ENCODE results near the gene PTPRR.

PTPRR gene

DNA sequence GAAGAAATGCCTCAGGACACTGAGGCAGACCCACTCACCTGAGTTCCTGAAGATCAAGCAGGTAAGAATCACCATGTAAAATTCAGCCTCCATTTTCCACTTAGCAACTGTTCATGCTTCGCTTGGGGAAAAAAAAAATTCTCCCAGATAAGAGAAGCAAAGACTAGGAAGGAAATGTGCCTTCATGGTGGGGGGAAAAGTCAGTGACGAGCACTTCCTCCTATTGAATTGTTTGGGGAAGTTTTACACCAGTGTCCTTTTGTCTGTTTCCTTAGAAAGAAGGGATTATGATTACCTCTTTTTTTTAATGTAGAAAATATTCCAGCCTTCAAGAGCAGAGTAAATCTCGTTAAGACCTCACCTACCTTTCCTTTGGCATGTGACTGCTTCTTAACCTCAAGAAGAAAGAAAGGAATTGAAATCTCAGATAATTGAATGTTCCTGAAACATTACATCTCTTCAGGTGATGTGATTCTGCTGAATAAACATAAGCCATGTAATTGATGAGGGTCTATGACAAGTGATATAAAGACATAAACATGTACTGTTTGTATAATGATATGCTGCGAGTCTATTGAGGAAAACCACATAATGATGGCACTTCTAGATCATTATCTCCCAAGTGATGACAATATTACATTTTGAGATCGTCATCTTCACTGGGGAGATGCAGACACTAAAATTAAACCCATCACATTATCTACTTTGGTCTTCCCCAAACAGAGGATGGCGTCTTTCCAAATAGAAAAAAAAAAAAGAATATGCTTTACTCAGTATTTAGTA lies 283.0 kb downstream of the PTPRR start, which contains the start of gene PTPRB:
PTPRB (minus strand) TSS at position 127 of the 783 bp plus-strand sequence; CDS start at position 93, 34 bp downstream.
- TF ChIP-seq CTCF (IDR thresholded peaks at IDR 0.05; ENCODE audit: low read depth, low read length, missing control alignments) = no peak
- in situ Hi-C loops (cut with HindIII; ENCODE audit: low sequenced_read_pairs) = no loop called here
- no peak within 1 kb of the TSS for H3K4me3 ChIP-seq (ENCODE audit: low read depth, low read length)
- no peak for DNase-seq (ENCODE audit: low read depth)

- in situ Hi-C loops (cut with HindIII; ENCODE audit: low sequenced_read_pairs) = no loop called here
- H3K4me3 ChIP-seq (ENCODE audit: low read depth, low read length) = no peak overlapping the region
- no peak for TF ChIP-seq CTCF (IDR thresholded peaks at IDR 0.05; ENCODE audit: low read depth, low read length, missing control alignments)
- DNase-seq (ENCODE audit: low read depth) = no peak
These were observed 284.8 kb downstream of the PTPRR start for GRCh38 chr12:70635755-70636154.

DNA sequence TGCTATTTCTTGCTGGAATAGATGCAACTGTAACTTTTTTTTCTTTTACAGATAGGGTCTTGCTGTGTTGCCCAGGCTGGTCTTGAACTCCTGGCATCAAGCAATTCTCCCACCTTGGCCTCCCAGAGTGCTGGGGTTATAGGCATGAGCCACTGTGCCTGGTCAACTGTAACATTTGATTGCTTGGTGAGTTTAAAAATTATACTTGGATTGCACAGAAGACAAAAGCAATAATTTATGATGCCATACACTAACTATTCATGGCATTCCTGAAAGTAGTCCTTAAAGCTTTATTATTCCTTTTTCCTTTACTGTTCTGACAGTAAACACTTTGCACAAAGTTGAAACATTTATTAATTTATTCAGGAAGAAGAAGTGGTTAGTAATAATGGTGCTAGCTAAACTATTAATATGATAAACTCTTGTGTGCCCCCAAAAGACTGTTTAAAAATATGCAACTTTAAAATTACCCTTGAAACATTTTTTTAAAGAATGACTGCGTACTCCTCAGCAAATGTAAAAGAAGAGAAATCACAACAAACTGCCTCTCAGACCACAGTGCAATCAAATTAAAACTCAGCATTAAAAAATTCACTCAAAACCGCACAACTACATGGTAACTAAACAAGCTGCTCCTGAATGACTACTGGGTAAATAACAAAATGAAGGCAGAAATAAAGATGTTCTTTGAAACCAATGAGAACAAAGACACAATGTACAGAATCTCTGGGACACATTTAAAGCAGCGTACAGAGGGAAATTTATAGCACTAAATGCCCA lies 291.6 kb downstream of the PTPRR start:
- no peak overlapping the region for H3K4me3 ChIP-seq (ENCODE audit: low read depth, low read length)
- no peak for TF ChIP-seq CTCF (IDR thresholded peaks at IDR 0.05; ENCODE audit: low read depth, low read length, missing control alignments)
- in situ Hi-C loops (cut with HindIII; ENCODE audit: low sequenced_read_pairs) = no loop called here
- DNase-seq (ENCODE audit: low read depth) = no peak

DNA sequence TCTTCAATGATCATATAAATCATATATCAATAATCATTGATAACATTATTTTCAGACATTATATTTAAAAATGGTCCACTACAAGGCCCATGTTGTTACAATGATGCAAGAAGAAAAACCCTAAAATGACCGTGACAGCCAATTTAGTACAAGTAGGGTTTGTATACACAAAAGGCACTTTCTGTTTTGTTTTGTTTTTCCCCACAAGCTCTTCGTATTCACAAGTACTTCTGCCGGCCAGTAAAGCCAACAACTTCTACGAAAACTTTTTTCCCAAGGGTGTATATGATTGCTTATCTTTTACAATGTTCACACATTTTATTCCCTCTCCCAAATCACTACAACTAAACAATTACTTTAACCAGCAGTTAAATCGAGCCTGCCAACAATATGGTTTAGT lies 292.9 kb downstream of the PTPRR start:
- in situ Hi-C loops (cut with HindIII; ENCODE audit: low sequenced_read_pairs) = no loop called here
- no peak for TF ChIP-seq CTCF (IDR thresholded peaks at IDR 0.05; ENCODE audit: low read depth, low read length, missing control alignments)
- DNase-seq (ENCODE audit: low read depth) = no peak
- no peak overlapping the region for H3K4me3 ChIP-seq (ENCODE audit: low read depth, low read length)

DNA sequence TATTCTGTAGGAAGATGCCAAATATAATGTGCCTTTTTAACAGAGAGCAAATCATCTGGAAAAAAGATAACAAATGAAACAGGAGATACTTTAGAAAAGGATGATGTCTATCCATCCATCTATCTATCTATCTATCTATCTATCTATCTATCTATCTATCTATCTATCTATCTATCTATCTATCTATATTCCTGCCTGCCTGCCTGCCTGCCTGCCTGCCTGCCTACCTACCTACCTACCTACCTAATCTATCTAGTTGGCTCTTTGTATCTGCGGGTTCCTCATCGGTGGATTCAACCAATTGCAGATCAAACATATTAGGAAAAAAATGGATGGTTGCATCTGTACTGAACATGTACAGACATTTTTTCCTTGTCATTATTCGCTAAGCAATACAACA lies 294.4 kb downstream of the PTPRR start:
- no peak for TF ChIP-seq CTCF (IDR thresholded peaks at IDR 0.05; ENCODE audit: low read depth, low read length, missing control alignments)
- H3K4me3 ChIP-seq (ENCODE audit: low read depth, low read length) = no peak overlapping the region
- DNase-seq (ENCODE audit: low read depth) = no peak
- in situ Hi-C loops (cut with HindIII; ENCODE audit: low sequenced_read_pairs) = no loop called here

DNA sequence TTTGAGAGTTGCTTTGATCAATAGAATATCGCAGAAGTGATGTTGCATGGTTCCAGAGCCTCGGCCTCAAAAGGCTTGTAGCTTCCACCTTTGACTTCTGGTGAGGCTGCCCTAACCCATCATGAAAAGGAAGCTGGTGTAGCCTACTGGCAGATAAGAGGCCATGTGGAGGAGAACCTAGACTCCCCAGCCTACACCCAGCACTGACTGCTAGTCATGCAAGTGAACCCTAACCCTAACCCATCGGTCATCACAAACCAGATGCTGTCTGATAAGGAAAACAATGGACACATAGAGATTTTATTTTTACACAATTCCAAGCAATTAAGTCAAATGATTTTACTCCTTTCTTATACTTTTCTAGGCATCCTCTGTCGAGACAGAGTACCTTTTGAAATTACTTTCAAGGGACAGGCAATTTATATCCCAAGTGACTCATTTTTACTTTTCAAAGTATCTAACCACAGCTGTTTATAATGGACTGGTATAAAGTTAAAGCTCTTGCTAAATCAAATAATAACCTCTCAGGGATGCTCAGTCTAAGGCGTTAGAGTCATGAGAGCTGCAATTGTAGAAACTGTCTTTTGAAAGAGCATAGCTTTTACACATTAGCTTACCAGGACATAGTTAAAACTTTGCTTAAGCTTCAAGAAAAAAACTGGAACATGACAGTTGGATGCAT lies 300.9 kb downstream of the PTPRR start:
- no peak for DNase-seq (ENCODE audit: low read depth)
- in situ Hi-C loops (cut with HindIII; ENCODE audit: low sequenced_read_pairs) = no loop called here
- TF ChIP-seq CTCF (IDR thresholded peaks at IDR 0.05; ENCODE audit: low read depth, low read length, missing control alignments) = no peak
- H3K4me3 ChIP-seq (ENCODE audit: low read depth, low read length) = no peak overlapping the region
